ENCODE data around the gene ADAMTSL1.

The ADAMTSL1 gene

GRCh38 chr9:18848657-18849056 lies 374.7 kb downstream of the ADAMTSL1 start:
- Histone ChIP-seq H3F3A (ENCODE audit: low read depth) (no peaks in the 10 kb centered on the region), H3K36me3 (ENCODE audit: insufficient read depth, low read length) (no peaks in the 10 kb centered on the region), H3K4me2 (ENCODE audit: low read depth, low read length, poor library complexity, severe bottlenecking) (no peak overlapping the region), H3K4me1 (ENCODE audit: insufficient read depth, low read length, poor library complexity, severe bottlenecking) (no peaks in the 10 kb centered on the region), H3K9me2 (replicated peaks; ENCODE audit: low read depth, low read length) (no peaks in the 10 kb centered on the region), H3K9me3 (ENCODE audit: insufficient read depth, low read depth, low read length) (no peaks in the 10 kb centered on the region), H4K20me1 (ENCODE audit: insufficient read depth, low read length, poor library complexity, severe bottlenecking) (no peaks in the 10 kb centered on the region), H3K9ac (ENCODE audit: low read depth, low read length, poor library complexity, severe bottlenecking) (no peak overlapping the region), H3K79me2 (ENCODE audit: insufficient read depth, low read length) (no peaks in the 10 kb centered on the region), H3K27me3 (ENCODE audit: insufficient read depth, low read length, poor library complexity, severe bottlenecking) (no peaks in the 10 kb centered on the region), H2AFZ (ENCODE audit: low read length) (no peak overlapping the region), H3K4me3 (ENCODE audit: low read length, poor library complexity, severe bottlenecking) (no peak overlapping the region)
- TF ChIP-seq, protein P1, sequence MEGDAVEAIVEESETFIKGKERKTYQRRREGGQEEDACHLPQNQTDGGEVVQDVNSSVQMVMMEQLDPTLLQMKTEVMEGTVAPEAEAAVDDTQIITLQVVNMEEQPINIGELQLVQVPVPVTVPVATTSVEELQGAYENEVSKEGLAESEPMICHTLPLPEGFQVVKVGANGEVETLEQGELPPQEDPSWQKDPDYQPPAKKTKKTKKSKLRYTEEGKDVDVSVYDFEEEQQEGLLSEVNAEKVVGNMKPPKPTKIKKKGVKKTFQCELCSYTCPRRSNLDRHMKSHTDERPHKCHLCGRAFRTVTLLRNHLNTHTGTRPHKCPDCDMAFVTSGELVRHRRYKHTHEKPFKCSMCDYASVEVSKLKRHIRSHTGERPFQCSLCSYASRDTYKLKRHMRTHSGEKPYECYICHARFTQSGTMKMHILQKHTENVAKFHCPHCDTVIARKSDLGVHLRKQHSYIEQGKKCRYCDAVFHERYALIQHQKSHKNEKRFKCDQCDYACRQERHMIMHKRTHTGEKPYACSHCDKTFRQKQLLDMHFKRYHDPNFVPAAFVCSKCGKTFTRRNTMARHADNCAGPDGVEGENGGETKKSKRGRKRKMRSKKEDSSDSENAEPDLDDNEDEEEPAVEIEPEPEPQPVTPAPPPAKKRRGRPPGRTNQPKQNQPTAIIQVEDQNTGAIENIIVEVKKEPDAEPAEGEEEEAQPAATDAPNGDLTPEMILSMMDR (conservative IDR thresholded peaks at IDR 0.05; ENCODE audit: low read length), result no peak
- TF ChIP-seq EZH2phosphoT487 (IDR thresholded peaks at IDR 0.05; ENCODE audit: borderline replicate concordance), result no peak

DNA sequence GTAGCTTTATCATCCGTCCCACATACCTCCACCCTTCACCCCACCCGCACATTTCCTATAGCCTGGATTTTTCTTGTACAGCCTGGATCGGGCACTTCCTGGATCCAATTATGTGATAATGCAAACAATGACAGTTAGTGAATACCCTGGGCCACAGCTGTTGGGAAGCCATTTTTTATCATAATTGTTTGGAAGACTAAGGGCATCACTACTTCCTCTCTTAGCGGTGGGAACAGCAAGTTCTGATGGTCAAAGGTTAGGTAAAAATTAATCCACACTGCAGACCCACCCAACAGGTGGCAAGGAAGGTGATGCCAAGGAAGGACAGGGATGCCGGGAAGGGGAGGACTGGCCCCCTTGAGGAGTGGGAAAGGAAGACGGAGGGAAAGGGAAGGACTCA lies 375.3 kb downstream of the ADAMTSL1 start:
- Histone ChIP-seq H3K27me3 (ENCODE audit: insufficient read depth, low read length, poor library complexity, severe bottlenecking) (no peaks in the 10 kb centered on the region), H3K4me1 (ENCODE audit: insufficient read depth, low read length, poor library complexity, severe bottlenecking) (no peaks in the 10 kb centered on the region), H3K9me3 (ENCODE audit: insufficient read depth, low read depth, low read length) (no peaks in the 10 kb centered on the region), H4K20me1 (ENCODE audit: insufficient read depth, low read length, poor library complexity, severe bottlenecking) (no peaks in the 10 kb centered on the region), H2AFZ (ENCODE audit: low read length) (no peak overlapping the region), H3K79me2 (ENCODE audit: insufficient read depth, low read length) (no peaks in the 10 kb centered on the region), H3K4me3 (ENCODE audit: low read length, poor library complexity, severe bottlenecking) (no peak overlapping the region), H3K9ac (ENCODE audit: low read depth, low read length, poor library complexity, severe bottlenecking) (no peak overlapping the region), H3K9me2 (replicated peaks; ENCODE audit: low read depth, low read length) (no peaks in the 10 kb centered on the region), H3F3A (ENCODE audit: low read depth) (no peaks in the 10 kb centered on the region), H3K4me2 (ENCODE audit: low read depth, low read length, poor library complexity, severe bottlenecking) (no peak overlapping the region), H3K36me3 (ENCODE audit: insufficient read depth, low read length) (no peaks in the 10 kb centered on the region)
- TF ChIP-seq EZH2phosphoT487 (IDR thresholded peaks at IDR 0.05; ENCODE audit: borderline replicate concordance), result no peak
- TF ChIP-seq, protein P1 (conservative IDR thresholded peaks at IDR 0.05; ENCODE audit: low read length), result no peak

GRCh38 chr9:18849890-18850677 lies 376.1 kb downstream of the ADAMTSL1 start:
- Histone ChIP-seq H3K27me3 (ENCODE audit: insufficient read depth, low read length, poor library complexity, severe bottlenecking) (no peaks in the 10 kb centered on the region), H3K4me2 (ENCODE audit: low read depth, low read length, poor library complexity, severe bottlenecking) (no peak overlapping the region), H3K9ac (ENCODE audit: low read depth, low read length, poor library complexity, severe bottlenecking) (no peak overlapping the region), H3K9me2 (replicated peaks; ENCODE audit: low read depth, low read length) (no peaks in the 10 kb centered on the region), H3K9me3 (ENCODE audit: insufficient read depth, low read depth, low read length) (no peaks in the 10 kb centered on the region), H3K36me3 (ENCODE audit: insufficient read depth, low read length) (no peaks in the 10 kb centered on the region), H3K4me3 (ENCODE audit: low read length, poor library complexity, severe bottlenecking) (no peak overlapping the region), H3K79me2 (ENCODE audit: insufficient read depth, low read length) (no peaks in the 10 kb centered on the region), H4K20me1 (ENCODE audit: insufficient read depth, low read length, poor library complexity, severe bottlenecking) (no peaks in the 10 kb centered on the region), H3F3A (ENCODE audit: low read depth) (no peaks in the 10 kb centered on the region), H2AFZ (ENCODE audit: low read length) (no peak overlapping the region), H3K4me1 (ENCODE audit: insufficient read depth, low read length, poor library complexity, severe bottlenecking) (no peaks in the 10 kb centered on the region)
- TF ChIP-seq, protein P1 (conservative IDR thresholded peaks at IDR 0.05; ENCODE audit: low read length), result no peak
- no peak for TF ChIP-seq EZH2phosphoT487 (IDR thresholded peaks at IDR 0.05; ENCODE audit: borderline replicate concordance)
